Measurements from ENCODE around the gene HLA-DOB.

- no peak for TF ChIP-seq REST (IDR thresholded peaks at IDR 0.05; ENCODE audit: low read depth)
- no peak for TF ChIP-seq CREB1 (IDR thresholded peaks at IDR 0.05; ENCODE audit: low read depth)
- TF ChIP-seq ZBTB7A (IDR thresholded peaks at IDR 0.05; ENCODE audit: low read depth), result no peak
- no peak for TF ChIP-seq USF1 (IDR thresholded peaks at IDR 0.05)
- TF ChIP-seq MAX (IDR thresholded peaks at IDR 0.05), result no peak
Observed at GRCh38 chr6:32827025-32827424, 10.2 kb upstream of the HLA-DOB start.
